Keratinocyte (primary cell): ENCODE measurements around the gene DNAH3. TPM values are rescaled to one million over a fixed set of nuclear protein-coding genes. Genes with fewer than 3 reads are reported as not detected.

Source experiments
- DNase-seq: peaks from one replicate; pipeline ENCODE4 v3.0.0-alpha.2; 2011; ENCODE audit warnings: low read depth, missing footprints, low spot score
- FAIRE-seq: peaks from 2 replicates; lab custom pipeline; 2011; peaks lifted over from hg19 to GRCh38; lab: Jason Lieb, UNC
- H2AFZ ChIP-seq: 2 replicates; pipeline ENCODE4 v1.6.0; 2012; ENCODE audit warnings: low read length, control low read depth, inconsistent platforms; ENCODE audit not compliant: control insufficient read depth
- H3K27ac ChIP-seq: 2 replicates; pipeline ENCODE4 v1.5.1; 2011; ENCODE audit warnings: low read length; ENCODE audit not compliant: control insufficient read depth, insufficient read depth
- H3K27me3 ChIP-seq: 3 replicates; pipeline ENCODE4 v1.6.0; 2011; ENCODE audit warnings: low read length; ENCODE audit not compliant: control insufficient read depth, insufficient read depth; ENCODE audit errors: extremely low read depth
- H3K36me3 ChIP-seq, 2 experiments: 2 replicates in 1 of 2; 3 replicates in 1 of 2; pipeline ENCODE4 v1.5.1; 2011; ENCODE audit warnings: low read length in 2 of 2, mild to moderate bottlenecking in 1 of 2; ENCODE audit not compliant: control insufficient read depth in 2 of 2, insufficient read depth in 2 of 2; ENCODE audit errors: extremely low read depth in 1 of 2
- H3K4me1 ChIP-seq: 3 replicates; pipeline ENCODE4 v1.5.1; 2011; ENCODE audit warnings: low read length; ENCODE audit not compliant: control insufficient read depth, insufficient read depth; ENCODE audit errors: extremely low read depth
- H3K4me2 ChIP-seq: 3 replicates; pipeline ENCODE4 v1.6.0; 2011; ENCODE audit warnings: low read depth, low read length; ENCODE audit not compliant: control insufficient read depth, insufficient read depth; ENCODE audit errors: extremely low read depth
- H3K4me3 ChIP-seq, 3 experiments: fragments of 200-600 bp in 1 of 3; sonication (generic) in 1 of 3; 2 replicates in 2 of 3; 3 replicates in 1 of 3; pipeline ENCODE4 v1.5.1; 2011 to 2016; ENCODE audit warnings: low read length in 3 of 3, mild to moderate bottlenecking in 3 of 3, control low read depth in 2 of 3, inconsistent platforms in 1 of 3, low read depth in 1 of 3, mixed read lengths in 1 of 3, mixed run types in 1 of 3, moderate library complexity in 1 of 3; ENCODE audit not compliant: control insufficient read depth in 2 of 3, insufficient read depth in 2 of 3; ENCODE audit errors: extremely low read depth in 1 of 3
- H3K79me2 ChIP-seq: 2 replicates; pipeline ENCODE4 v1.6.0; 2012; ENCODE audit warnings: low read length; ENCODE audit not compliant: control insufficient read depth, insufficient read depth
- H3K9ac ChIP-seq: 3 replicates; pipeline ENCODE4 v1.6.0; 2011; ENCODE audit warnings: low read length; ENCODE audit not compliant: control insufficient read depth, insufficient read depth; ENCODE audit errors: extremely low read depth
- H3K9me1 ChIP-seq: 3 replicates; pipeline ENCODE4 v1.6.0; 2011; ENCODE audit warnings: low read length; ENCODE audit not compliant: control insufficient read depth, insufficient read depth; ENCODE audit errors: extremely low read depth
- H3K9me3 ChIP-seq: 2 replicates; pipeline ENCODE4 v1.5.1; 2012; ENCODE audit warnings: low read depth, low read length; ENCODE audit not compliant: control insufficient read depth
- H4K20me1 ChIP-seq: 3 replicates; pipeline ENCODE4 v1.6.0; 2011; ENCODE audit warnings: low read length; ENCODE audit not compliant: control insufficient read depth, insufficient read depth; ENCODE audit errors: extremely low read depth
- CTCF ChIP-seq, 3 experiments: IDR thresholded peaks in 1 of 3; conservative IDR thresholded peaks in 1 of 3; optimal IDR thresholded peaks in 1 of 3; 2 replicates in 2 of 3; 3 replicates in 1 of 3; pipeline versions ENCODE3 to v1.5.1; 2011; ENCODE audit warnings: low read length in 3 of 3, mild to moderate bottlenecking in 3 of 3, moderate library complexity in 2 of 3, control low read depth in 1 of 3, inconsistent platforms in 1 of 3; ENCODE audit not compliant: insufficient read depth in 2 of 3; ENCODE audit errors: extremely low read depth in 1 of 3
- EZH2 ChIP-seq: IDR thresholded peaks from one replicate; pipeline ENCODE4 v1.6.1; 2012; ENCODE audit warnings: inconsistent platforms, mild to moderate bottlenecking, low read length, moderate library complexity
- dilution Hi-C: fragments of 300-500 bp; cut with MboI; formaldehyde crosslinking; loops from one replicate; pipeline ENCODE4 v1.7.0; 2020; ENCODE audit warnings: low sequenced_read_pairs; ENCODE audit not compliant: extremely low pct_ligation_motif_present
- polyA plus RNA-seq, 5 experiments: library from polyadenylated mRNA; depleted of rRNA in 3 of 5; stranded (reverse) in 3 of 5; stranded (forward) in 1 of 5; unstranded in 1 of 5; fragments of >200 nt; gene quantifications; 1 replicate in 1 of 5; 2 replicates in 3 of 5; 3 replicates in 1 of 5; pipeline versions ENCODE4 v1.2.1 to v1.2.3, GENCODE V29; 2011 to 2012; ENCODE audit warnings: missing spikeins in 2 of 5, low read depth in 1 of 5, low replicate concordance in 1 of 5

Gene DNAH3
- polyA plus RNA-seq, 1 donor (not counting 4 experiments of a cell fraction or from before 2014, with no cell fraction given) = 1.2 TPM

- TF ChIP-seq EZH2 (no peak), CTCF (optimal IDR thresholded peaks at IDR 0.05 in 1 of 3, IDR thresholded peaks at IDR 0.05 in 1 of 3, conservative IDR thresholded peaks at IDR 0.05 in 1 of 3; ENCODE audit: extremely low read depth in 1 of 3, insufficient read depth in 2 of 3, low read length in 3 of 3) (peak in 1 of 3 experiments; percentile 40)
- no peak overlapping the region for H3K9ac ChIP-seq
- H3K9me3 ChIP-seq = no peaks in the 10 kb centered on the region
- H3K27ac ChIP-seq = no peak overlapping the region
- H3K4me1 ChIP-seq = peaks cover 12% of the 10 kb centered on the region
- dilution Hi-C loops = no loop called here
- H3K27me3 ChIP-seq = no peaks in the 10 kb centered on the region
- H4K20me1 ChIP-seq = no peaks in the 10 kb centered on the region
- H3K4me2 ChIP-seq = no peak overlapping the region
- no peaks in the 10 kb centered on the region for H3K79me2 ChIP-seq
- H2AFZ ChIP-seq = no peak overlapping the region
- H3K9me1 ChIP-seq = no peaks in the 10 kb centered on the region
- FAIRE-seq (no peak), DNase-seq (no peak)
- no peak overlapping the region for H3K4me3 ChIP-seq
- H3K36me3 ChIP-seq = no peaks in the 10 kb centered on the region
Measured at GRCh38 chr16:20944861-20945574, 205.6 kb downstream of the DNAH3 start.

GRCh38 chr16:20942256-20942655 is 208.4 kb downstream of the DNAH3 start:
- Histone ChIP-seq H3K27me3 (no peaks in the 10 kb centered on the region), H3K9me1 (no peaks in the 10 kb centered on the region), H3K4me1 (peaks cover 14% of the 10 kb centered on the region), H3K4me2 (no peak overlapping the region), H3K4me3 (no peak overlapping the region), H3K36me3 (no peaks in the 10 kb centered on the region), H4K20me1 (no peaks in the 10 kb centered on the region), H3K79me2 (no peaks in the 10 kb centered on the region), H3K9me3 (no peaks in the 10 kb centered on the region), H3K9ac (no peak overlapping the region), H2AFZ (peak overlapping the region; percentile 55), H3K27ac (no peak overlapping the region)
- DNase-seq = no peak
- no peak for FAIRE-seq
- dilution Hi-C loops = no loop called here
- TF ChIP-seq CTCF (optimal IDR thresholded peaks at IDR 0.05 in 1 of 3, IDR thresholded peaks at IDR 0.05 in 1 of 3, conservative IDR thresholded peaks at IDR 0.05 in 1 of 3; ENCODE audit: extremely low read depth in 1 of 3, insufficient read depth in 2 of 3, low read length in 3 of 3) = no peak
- TF ChIP-seq EZH2 = no peak
